IPS DF 6.9 (cell line): ENCODE data around the gene RPL41.

Experiments used
- DNase-seq: peaks from one replicate; pipeline ENCODE4 v3.0.0-alpha.2; 2013; ENCODE audit warnings: low read depth, low spot score
- H3K27ac ChIP-seq: one replicate; pipeline ENCODE4 v1.5.1; 2013; ENCODE audit warnings: low read length, control low read depth
- H3K27me3 ChIP-seq: 2 replicates; pipeline ENCODE4 v1.6.1; 2013; ENCODE audit warnings: mild to moderate bottlenecking, low read length; ENCODE audit not compliant: control insufficient read depth, insufficient read depth
- H3K36me3 ChIP-seq: 2 replicates; pipeline ENCODE4 v1.6.1; 2013; ENCODE audit warnings: low read length; ENCODE audit not compliant: control insufficient read depth, insufficient read depth
- H3K4me1 ChIP-seq: 2 replicates; pipeline ENCODE4 v1.6.1; 2013; ENCODE audit warnings: low read length; ENCODE audit not compliant: control insufficient read depth, insufficient read depth
- H3K4me3 ChIP-seq: 2 replicates; pipeline ENCODE4 v1.5.1; 2013; ENCODE audit warnings: mild to moderate bottlenecking, low read length
- H3K9me3 ChIP-seq: 2 replicates; pipeline ENCODE4 v1.6.1; 2013; ENCODE audit warnings: low read length, inconsistent platforms; ENCODE audit not compliant: control insufficient read depth, insufficient read depth
- WGBS: extraction: QIAGEN DNeasy Blood & Tissue Kit; methylation state at CpG from one replicate; pipeline ENCODE4 v1.1.7; 2013; ENCODE audit warnings: mixed read lengths, missing lambda C conversion rate; ENCODE audit not compliant: insufficient read length, insufficient coverage; 5-methylcytosine and 5-hydroxymethylcytosine counted together

RPL41 gene

DNA sequence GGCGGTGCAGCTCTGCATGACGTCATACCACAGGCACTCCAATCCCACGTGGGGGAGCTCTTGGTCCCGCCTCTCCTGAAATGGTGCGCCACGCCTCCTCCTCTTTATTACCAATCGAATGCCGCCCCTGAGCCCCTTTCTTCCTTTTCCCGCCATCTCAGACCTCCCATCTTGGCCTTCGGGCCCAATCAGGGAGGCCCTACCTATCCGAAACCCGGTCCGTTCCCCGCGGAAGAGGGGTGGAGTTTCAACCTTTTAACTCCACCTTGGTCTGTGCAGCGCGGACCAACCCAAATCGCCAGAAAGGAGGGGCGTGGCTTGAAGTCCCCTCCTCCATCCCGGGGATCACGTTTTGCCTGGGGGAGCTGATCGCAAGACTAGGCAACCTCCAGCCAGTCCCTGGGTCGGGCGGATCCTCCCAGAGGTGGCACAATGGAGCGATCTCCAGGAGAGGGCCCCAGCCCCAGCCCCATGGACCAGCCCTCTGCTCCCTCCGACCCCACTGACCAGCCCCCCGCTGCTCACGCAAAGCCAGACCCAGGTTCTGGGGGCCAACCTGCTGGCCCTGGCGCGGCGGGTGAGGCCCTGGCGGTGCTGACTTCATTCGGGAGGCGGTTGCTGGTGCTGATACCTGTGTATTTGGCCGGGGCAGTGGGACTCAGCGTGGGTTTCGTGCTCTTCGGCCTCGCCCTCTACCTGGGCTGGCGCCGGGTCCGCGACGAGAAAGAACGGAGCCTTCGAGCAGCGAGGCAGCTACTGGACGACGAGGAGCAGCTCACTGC is 11.6 kb downstream of the RPL41 start, which contains the start of gene ESYT1:
TSS of gene ESYT1 (plus strand) at position 380 of the 782 bp plus-strand sequence. CDS start at position 433, 53 bp downstream.
- Histone ChIP-seq H3K4me3 (peak within 1 kb of the TSS; percentile 70), H3K9me3 (no peaks in the 10 kb centered on the region), H3K4me1 (no peaks in the 10 kb centered on the region; the same call in 1 of the 2 replicates), H3K36me3 (peaks cover 23% of the 10 kb centered on the region), H3K27ac (no peak within 1 kb of the TSS), H3K27me3 (no peaks in the 10 kb centered on the region)
- WGBS: no CpG with 5 or more reads among the region's 49 CpGs
- peak; percentile 100 for DNase-seq

DNA sequence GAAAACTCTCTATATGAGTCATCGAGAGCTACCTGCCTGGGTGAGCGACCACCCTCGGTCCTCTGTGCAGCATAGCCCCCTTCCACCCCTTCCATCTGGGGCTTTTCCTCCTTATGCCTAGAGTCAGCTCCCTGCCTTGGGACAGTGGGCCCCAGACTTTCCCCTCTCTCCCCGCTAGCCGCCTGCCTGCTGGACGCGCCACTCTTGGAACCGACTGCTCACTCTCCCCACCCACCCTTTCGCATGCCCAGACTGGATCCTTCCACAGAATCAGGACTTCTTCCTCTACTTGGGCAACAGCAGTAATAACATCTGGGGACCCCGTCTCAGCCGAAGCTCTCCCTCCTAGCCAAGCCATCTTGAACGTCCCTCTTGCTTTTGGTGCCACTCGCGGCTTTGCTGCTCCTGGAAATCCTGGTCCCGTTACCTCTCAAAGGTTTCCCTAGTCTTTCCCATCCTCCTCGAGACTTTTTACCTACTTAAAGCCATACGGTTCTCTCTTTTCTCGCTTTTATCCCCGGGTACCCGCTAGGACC is 12.3 kb downstream of the RPL41 start:
- H3K36me3 ChIP-seq: peaks cover 29% of the 10 kb centered on the region
- H3K9me3 ChIP-seq: no peaks in the 10 kb centered on the region
- WGBS: no CpG with 5 or more reads among the region's 20 CpGs
- H3K27me3 ChIP-seq: no peaks in the 10 kb centered on the region
- DNase-seq: no peak
- peak overlapping the region; percentile 70 for H3K4me3 ChIP-seq
- no peaks in the 10 kb centered on the region; the same call in 1 of the 2 replicates for H3K4me1 ChIP-seq
- no peak overlapping the region for H3K27ac ChIP-seq

DNA sequence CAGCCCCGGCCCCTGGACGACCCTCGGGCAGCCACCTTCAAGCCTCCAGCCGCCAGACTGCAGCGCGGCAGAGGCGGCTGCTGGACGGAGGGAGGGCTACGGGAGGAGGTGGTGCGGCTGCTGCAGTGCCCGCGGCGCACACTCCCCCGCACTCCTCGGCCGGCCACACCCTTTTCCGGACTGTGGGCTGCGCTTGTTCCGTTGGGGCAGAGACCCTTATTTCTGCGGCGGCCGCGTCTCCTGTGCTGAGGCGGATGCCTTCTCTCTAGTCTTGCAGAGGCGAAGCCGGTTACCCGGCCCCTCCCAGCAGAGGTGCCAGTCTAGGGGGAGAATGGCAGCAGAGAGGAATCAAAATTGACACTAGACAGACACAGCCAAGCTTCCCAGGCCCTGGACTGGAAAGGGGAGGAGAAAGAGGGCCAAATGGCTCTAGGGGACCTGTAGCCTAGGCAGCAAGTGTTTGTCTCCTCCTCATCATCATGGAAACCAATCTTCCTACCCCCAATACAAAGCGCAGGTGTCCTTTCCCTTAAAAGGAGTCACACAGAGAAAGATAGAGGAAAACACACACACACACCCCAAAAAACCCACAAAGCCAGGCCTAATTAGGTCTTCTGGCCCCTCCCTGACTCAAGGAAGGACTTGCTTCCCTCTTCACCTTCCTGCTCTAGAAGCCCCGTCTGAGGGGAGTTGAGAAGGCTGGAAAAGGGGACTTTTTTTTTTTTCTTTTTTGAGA is 12.9 kb downstream of the RPL41 start:
- peak overlapping the region; percentile 70; the same call in 1 of the 2 replicates for H3K4me3 ChIP-seq
- no peak overlapping the region for H3K27ac ChIP-seq
- no peak for DNase-seq

DNA sequence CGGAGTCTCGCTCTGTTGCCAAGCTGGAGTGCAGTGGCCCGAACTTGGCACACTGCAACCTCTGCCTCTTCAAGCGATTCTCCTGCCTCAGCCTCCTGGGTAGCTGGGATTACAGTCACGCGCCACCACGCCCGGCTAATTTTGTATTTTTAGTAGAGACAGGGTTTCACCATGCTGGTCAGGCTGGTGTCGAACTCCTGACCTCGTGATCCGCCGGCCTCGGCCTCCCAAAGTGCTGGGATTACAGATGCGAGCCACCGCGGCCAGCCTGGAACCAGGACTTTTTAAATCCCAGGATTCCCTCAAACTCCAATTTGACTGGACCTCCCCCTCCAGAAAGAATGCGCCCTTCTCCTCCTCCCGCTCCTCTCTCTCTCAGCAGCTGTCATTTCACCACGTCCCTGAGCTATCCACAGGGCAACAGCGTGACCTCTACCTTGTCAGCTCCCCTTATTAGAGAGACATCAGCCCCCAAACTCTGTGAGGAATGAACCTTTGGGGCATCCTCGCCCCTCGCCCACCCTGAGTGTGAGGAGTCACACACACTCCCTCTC is 13.6 kb downstream of the RPL41 start:
- no CpG with 5 or more reads among the region's 22 CpGs for WGBS
- Histone ChIP-seq H3K9me3 (no peaks in the 10 kb centered on the region), H3K27ac (no peak overlapping the region), H3K4me3 (no peak overlapping the region), H3K36me3 (peaks cover 34% of the 10 kb centered on the region), H3K27me3 (no peaks in the 10 kb centered on the region), H3K4me1 (no peaks in the 10 kb centered on the region; the same call in 1 of the 2 replicates)
- no peak for DNase-seq

More for the DNA sequence above, 12.9 kb downstream of the RPL41 start:
- no peaks in the 10 kb centered on the region for H3K9me3 ChIP-seq
- peaks cover 34% of the 10 kb centered on the region for H3K36me3 ChIP-seq
- WGBS: no CpG with 5 or more reads among the region's 29 CpGs
- no peaks in the 10 kb centered on the region; the same call in 1 of the 2 replicates for H3K4me1 ChIP-seq
- H3K27me3 ChIP-seq: no peaks in the 10 kb centered on the region

DNA sequence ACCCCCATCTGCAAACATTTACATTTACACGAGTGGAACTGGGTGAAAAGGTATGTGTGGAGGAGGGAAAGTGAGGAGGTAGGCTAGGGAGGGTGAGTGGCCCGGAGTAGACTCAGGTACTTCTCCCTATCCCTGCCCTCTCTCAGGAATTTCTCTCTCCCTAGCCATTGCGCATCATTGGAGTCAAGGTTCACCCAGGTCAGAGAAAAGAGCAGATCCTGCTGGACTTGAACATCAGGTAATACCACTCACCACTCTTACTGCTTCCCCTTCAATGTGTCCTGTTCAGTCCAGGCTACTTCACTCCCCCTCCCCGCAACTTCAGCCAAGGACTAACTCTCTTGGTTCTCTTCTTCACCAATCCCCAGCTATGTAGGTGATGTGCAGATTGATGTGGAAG is 14.4 kb downstream of the RPL41 start:
- Histone ChIP-seq H3K9me3 (no peaks in the 10 kb centered on the region), H3K27me3 (no peaks in the 10 kb centered on the region), H3K4me1 (no peaks in the 10 kb centered on the region; the same call in 1 of the 2 replicates), H3K36me3 (peaks cover 34% of the 10 kb centered on the region), H3K27ac (no peak overlapping the region), H3K4me3 (no peak overlapping the region)
- no peak for DNase-seq
- WGBS: no CpG with 5 or more reads among the region's 4 CpGs

DNA sequence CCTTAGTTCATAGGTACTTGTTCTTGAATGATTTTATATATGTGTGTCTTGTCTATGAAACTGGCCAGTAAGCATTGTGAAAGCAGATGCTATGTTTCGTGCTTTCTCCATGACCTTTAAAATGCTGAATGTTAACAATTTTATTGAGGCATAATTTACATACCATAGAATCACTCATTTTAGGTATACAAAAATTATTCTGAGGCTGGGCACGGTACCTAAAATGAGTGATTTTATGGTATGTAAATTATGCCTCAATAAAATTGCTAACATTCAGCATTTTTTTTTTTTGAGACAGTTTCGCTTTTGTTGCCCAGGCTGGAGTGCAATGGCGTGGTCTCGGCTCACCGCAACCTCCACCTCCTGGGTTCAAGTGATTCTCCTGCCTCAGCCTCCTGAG is 18.5 kb downstream of the RPL41 start:
- no CpG with 5 or more reads among the region's 6 CpGs for WGBS
- no peaks in the 10 kb centered on the region for H3K4me1 ChIP-seq
- H3K36me3 ChIP-seq: peaks cover 52% of the 10 kb centered on the region
- H3K27ac ChIP-seq: no peak overlapping the region
- H3K27me3 ChIP-seq: no peaks in the 10 kb centered on the region
- H3K4me3 ChIP-seq: no peak overlapping the region
- no peak for DNase-seq
- H3K9me3 ChIP-seq: no peaks in the 10 kb centered on the region

DNA sequence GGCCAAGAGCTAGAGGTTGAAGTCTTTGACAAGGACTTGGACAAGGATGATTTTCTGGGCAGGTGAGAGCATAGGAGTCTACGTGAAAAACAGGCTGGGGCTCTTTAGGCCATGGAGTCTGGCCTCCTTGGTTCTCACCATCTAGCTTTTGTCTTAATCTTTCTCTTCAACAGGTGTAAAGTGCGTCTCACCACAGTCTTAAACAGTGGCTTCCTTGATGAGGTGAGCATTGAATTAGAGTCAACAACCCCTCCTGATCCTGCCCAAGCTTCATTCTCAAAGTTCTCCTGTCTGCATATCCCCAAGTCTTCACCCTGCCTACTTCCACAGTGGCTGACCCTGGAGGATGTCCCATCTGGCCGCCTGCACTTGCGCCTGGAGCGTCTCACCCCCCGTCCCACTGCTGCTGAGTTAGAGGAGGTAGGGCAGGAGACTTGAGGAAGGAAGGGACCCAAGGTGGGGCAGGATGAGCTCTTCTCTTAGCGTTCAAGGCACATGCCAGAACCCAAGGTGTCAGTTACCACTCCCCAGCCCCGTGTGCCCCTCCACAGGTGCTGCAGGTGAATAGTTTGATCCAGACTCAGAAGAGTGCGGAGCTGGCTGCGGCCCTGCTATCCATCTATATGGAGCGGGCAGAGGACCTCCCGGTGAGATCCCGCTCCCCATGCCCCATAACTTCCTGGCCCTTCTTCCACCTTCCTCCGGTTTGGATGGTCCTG is 21.6 kb downstream of the RPL41 start:
- Histone ChIP-seq H3K27ac (no peak overlapping the region), H3K36me3 (peaks cover 46% of the 10 kb centered on the region), H3K27me3 (no peaks in the 10 kb centered on the region), H3K4me1 (no peaks in the 10 kb centered on the region), H3K4me3 (no peak overlapping the region), H3K9me3 (no peaks in the 10 kb centered on the region)
- DNase-seq: no peak
- WGBS: no CpG with 5 or more reads among the region's 14 CpGs

DNA sequence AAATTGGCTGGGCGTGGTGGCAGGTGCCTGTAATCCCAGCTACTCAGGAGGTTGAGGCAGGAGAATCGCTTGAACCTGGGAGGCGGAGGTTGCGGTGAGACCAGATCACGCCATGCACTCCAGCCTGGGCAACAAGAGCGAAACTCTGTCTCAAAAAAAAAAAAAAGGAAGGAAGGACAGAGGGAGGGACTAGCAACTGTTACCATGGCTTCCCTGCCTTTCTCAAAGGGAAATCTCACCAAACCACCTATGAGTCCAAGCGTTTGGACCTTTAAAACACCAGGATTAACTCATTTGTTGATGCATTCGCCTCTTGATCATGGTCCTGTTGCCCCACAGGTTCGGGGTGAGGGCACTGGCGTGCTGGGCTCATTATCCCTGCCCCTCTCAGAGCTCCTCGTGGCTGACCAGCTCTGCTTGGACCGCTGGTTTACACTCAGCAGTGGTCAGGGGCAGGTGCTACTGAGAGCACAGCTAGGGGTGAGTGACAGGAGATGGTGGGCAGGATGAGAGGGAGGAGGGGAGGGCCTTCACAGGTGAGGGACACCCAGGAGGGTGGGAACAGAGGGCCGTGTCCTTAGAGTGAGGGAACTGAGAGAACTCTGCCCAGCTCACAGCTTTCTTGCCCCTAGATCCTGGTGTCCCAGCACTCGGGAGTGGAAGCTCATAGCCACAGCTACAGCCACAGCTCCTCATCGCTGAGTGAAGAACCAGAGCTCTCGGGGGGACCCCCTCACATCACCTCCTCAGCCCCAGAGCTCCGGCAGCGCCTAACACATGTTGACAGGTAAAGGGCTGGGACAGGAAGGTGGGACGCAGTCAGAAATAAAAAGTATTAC is 25.7 kb downstream of the RPL41 start:
- WGBS: no CpG with 5 or more reads among the region's 19 CpGs
- H3K9me3 ChIP-seq: no peaks in the 10 kb centered on the region
- H3K27ac ChIP-seq: no peak overlapping the region
- peaks cover 36% of the 10 kb centered on the region for H3K36me3 ChIP-seq
- no peaks in the 10 kb centered on the region for H3K4me1 ChIP-seq
- H3K27me3 ChIP-seq: no peaks in the 10 kb centered on the region
- no peak for DNase-seq
- no peak overlapping the region for H3K4me3 ChIP-seq

DNA sequence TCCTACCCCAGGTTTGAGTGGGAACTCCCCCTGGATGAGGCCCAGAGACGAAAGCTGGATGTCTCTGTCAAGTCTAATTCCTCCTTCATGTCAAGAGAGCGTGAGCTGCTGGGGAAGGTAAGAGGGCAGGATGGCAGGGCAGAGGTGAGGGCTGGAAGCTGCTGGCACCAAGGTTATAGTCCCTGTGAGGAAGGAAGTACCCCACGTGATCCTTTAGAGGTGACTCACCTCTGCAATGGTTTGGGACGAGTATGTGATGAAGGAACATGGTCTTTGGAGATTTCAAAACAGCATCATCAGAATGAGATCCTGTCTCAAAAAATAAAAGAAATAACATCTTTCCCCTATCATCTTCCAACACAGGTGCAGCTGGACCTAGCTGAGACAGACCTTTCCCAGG is 26.8 kb downstream of the RPL41 start:
- no peaks in the 10 kb centered on the region for H3K9me3 ChIP-seq
- peaks cover 30% of the 10 kb centered on the region for H3K36me3 ChIP-seq
- no peak overlapping the region for H3K4me3 ChIP-seq
- DNase-seq: no peak
- no peaks in the 10 kb centered on the region for H3K27me3 ChIP-seq
- no peak overlapping the region for H3K27ac ChIP-seq
- H3K4me1 ChIP-seq: no peaks in the 10 kb centered on the region
- WGBS: no CpG with 5 or more reads among the region's 4 CpGs
